HUES64 (cell line): Measurements from ENCODE around the gene CD6.
"Not testable (repeated sequence)": the region's sequence is repeated elsewhere in the genome, so short reads cannot be mapped to it uniquely, and the experiment has no call there.

Source experiments
- H3K27ac ChIP-seq: 2 replicates; pipeline ENCODE4 v1.7.0; 2013; ENCODE audit warnings: low read depth, low read length, inconsistent platforms
- H3K27me3 ChIP-seq: 2 replicates; pipeline ENCODE4 v1.6.1; 2013; ENCODE audit warnings: mild to moderate bottlenecking, low read length; ENCODE audit not compliant: insufficient read depth
- H3K36me3 ChIP-seq: 2 replicates; pipeline ENCODE4 v1.6.1; 2013; ENCODE audit warnings: mild to moderate bottlenecking, low read length; ENCODE audit not compliant: insufficient read depth
- H3K4me1 ChIP-seq: 2 replicates; pipeline ENCODE4 v1.6.1; 2013; ENCODE audit warnings: mild to moderate bottlenecking, low read length, moderate library complexity; ENCODE audit not compliant: insufficient read depth
- H3K4me3 ChIP-seq: 2 replicates; pipeline ENCODE4 v1.5.1; 2013; ENCODE audit warnings: mild to moderate bottlenecking, low read length, moderate library complexity
- H3K9ac ChIP-seq: 2 replicates; pipeline ENCODE4 v1.6.1; 2013; ENCODE audit warnings: mild to moderate bottlenecking, low read depth, low read length
- H3K9me3 ChIP-seq: 2 replicates; pipeline ENCODE4 v1.6.1; 2013; ENCODE audit warnings: low read depth, low read length; ENCODE audit not compliant: insufficient read depth
- WGBS: fragments of 150-250, 120-280 bp; methylation state at CpG from one replicate; pipeline ENCODE4 v1.1.7; 2013; ENCODE audit warnings: missing lambda C conversion rate; 5-methylcytosine and 5-hydroxymethylcytosine counted together

The CD6 gene

DNA sequence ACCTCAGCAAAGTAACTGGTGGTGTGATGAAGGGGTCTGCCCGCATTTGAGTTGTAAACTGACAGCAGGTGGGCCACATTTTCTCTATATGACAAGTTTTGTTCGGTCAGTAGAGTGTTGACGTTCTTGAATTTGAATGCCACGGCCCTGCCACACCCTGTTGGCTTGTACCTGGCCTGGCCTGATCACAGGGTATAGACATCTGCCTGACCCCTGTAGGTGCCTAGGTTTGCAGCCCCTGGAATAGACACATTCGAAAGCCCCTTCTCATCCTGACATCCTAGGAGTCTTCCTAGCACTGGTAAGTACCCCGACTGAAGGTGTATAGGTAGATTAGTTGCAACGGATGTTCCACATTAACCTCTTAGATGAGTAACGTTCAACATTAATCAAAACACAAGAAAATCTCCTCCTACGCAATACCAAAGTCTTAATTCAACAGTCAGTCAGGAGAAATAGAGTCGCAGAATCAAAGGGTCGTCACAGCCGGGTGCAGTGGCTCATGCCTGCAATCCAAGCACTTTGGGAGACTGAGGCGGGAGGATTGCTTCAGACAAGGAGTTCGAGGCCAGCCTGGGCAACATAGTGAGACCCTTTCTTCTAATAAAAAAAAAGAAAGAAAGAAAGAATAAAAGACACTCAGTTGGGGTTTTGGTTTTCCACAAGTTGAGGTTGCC lies 87.2 kb downstream of the CD6 start:
- H3K9ac ChIP-seq, result no peak overlapping the region
- H3K4me3 ChIP-seq, result no peak overlapping the region
- no peak overlapping the region for H3K27ac ChIP-seq
- H3K9me3 ChIP-seq, result no peaks in the 10 kb centered on the region
- no peaks in the 10 kb centered on the region for H3K36me3 ChIP-seq
- WGBS, result 94% methylated on average over 13 of the region's 14 CpGs
- no peaks in the 10 kb centered on the region for H3K4me1 ChIP-seq
- no peaks in the 10 kb centered on the region for H3K27me3 ChIP-seq

DNA sequence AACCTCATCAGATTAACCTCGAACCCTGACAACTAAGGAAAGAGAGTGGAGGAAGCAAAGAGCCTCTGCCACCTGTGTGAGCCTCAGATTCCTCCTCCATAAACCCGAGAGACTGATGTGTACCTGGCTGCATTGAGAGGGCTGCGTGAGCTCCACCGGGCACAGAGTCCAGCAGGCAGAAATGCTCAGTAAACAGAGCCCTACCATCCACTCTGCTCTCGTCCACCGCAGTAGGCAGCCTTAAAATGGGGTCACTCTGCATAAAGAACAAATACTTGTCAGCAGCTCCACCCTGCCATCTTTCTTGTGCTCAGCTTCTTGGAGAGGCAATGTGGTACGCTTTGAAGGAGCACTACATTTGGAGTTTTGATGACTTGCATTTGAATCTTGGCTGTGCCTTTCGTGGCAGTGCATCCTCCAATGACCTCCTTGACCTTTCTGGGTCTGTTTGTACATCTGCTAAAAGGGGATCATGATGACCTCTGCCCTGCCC lies 87.8 kb downstream of the CD6 start:
- WGBS, result 92% methylated on average over 8 of the region's 8 CpGs
- H3K4me1 ChIP-seq, result no peaks in the 10 kb centered on the region
- H3K27ac ChIP-seq, result no peak overlapping the region
- H3K9ac ChIP-seq, result no peak overlapping the region
- H3K36me3 ChIP-seq, result no peaks in the 10 kb centered on the region
- H3K27me3 ChIP-seq, result no peaks in the 10 kb centered on the region
- no peak overlapping the region for H3K4me3 ChIP-seq
- H3K9me3 ChIP-seq, result no peaks in the 10 kb centered on the region

DNA sequence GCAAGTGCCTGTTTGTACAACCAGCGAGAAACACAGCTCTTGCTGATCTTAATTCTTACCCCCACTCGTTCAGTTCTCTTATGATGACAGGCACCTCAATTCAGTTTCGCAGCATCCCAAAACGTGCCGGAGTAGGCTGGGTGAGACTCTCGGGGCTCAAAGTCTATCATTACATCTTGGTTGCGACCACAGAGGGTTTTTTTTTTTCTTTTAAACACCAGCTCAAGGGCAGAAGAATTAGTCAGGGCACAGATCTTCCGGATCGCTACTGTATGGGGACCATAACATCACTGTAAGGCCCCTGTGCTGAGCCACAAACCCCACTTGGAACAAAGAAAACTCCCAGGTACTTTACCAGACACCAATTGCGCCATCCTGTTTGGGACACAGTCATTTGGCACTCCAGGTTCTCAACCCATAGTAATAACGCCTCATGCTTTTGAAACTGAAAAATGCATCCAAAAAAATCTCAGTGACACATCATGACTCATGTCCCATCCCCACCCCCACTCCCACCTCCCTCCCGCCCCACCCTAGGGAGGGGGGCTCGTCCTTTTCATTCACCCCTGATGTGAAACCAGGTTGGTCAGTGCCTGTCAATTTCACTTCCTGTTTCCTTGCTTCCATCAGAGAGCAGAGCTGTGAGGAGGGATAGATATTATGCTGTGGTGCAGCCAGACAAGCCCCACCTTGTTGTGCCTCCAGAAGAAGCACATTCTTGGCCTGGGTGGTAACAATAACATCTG lies 89.8 kb downstream of the CD6 start:
- no peaks in the 10 kb centered on the region for H3K36me3 ChIP-seq
- no peak overlapping the region for H3K9ac ChIP-seq
- no peaks in the 10 kb centered on the region for H3K4me1 ChIP-seq
- 79% methylated on average over 12 of the region's 13 CpGs for WGBS
- no peaks in the 10 kb centered on the region for H3K9me3 ChIP-seq
- H3K27ac ChIP-seq, result no peak overlapping the region
- no peak overlapping the region for H3K4me3 ChIP-seq
- no peaks in the 10 kb centered on the region for H3K27me3 ChIP-seq

DNA sequence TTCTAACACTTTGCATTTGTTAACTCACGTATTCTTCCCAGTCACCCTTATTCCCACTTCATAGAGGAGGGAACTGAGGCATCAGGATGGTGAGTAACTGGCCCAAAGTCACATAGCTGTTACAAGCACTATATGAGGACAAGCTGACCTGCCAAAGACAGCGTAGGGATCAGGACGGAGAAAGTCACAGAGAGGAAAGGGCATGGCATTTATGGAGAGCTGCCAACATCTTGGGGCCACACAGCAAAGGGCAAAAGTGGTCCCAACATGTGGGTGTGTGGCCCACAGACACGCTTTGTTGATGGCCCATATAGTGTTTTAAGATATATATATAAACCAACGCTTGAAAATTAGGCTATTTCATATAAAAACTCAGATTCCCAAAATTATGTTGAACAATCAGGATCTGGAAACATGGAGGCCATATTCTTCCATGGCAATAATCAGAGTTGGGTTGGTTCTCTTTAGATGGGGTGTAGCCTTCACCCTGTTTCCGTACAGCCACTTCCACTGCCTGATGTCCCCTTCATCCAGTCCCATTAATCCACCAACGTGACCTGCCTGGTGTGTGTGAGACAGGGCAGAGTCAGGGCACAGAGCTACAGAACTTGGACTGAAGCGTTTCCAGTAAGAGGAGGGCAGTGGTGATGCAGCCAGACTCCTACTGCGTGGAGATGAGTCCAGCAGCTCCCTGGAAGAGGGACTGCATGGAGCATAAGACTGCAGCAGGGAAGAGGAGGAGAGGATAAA lies 90.9 kb downstream of the CD6 start:
- no peak overlapping the region for H3K4me3 ChIP-seq
- WGBS, result 89% methylated on average over 6 of the region's 9 CpGs

DNA sequence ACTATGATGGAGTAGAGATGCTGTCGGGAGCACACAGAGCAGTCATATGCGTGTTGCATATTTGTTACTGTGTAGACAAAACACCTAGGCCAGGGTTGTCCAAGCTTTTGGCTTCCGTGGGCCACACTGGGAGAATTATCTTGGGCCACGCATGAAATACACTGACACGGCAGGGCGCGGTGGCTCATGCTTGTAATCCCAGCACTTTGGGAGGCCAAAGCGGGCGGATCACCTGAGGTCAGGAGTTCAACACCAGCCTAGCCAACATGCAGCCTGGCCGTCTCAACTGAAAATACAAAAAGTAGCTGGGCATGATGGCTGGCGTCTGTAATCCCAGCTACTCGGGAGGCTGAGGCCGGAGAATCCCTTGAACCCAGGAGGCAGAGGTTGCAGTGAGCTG lies 93.8 kb downstream of the CD6 start:
- H3K27ac ChIP-seq, H3K4me1 ChIP-seq, H3K9ac ChIP-seq, H3K27me3 ChIP-seq, H3K9me3 ChIP-seq, H3K4me3 ChIP-seq, H3K36me3 ChIP-seq: not testable (repeated sequence)
- 93% methylated on average over 13 of the region's 13 CpGs for WGBS

More for the DNA sequence above, 90.9 kb downstream of the CD6 start:
- Histone ChIP-seq H3K9me3 (no peaks in the 10 kb centered on the region), H3K27ac (no peak overlapping the region), H3K9ac (no peak overlapping the region), H3K4me1 (no peaks in the 10 kb centered on the region), H3K27me3 (no peaks in the 10 kb centered on the region), H3K36me3 (no peaks in the 10 kb centered on the region)

DNA sequence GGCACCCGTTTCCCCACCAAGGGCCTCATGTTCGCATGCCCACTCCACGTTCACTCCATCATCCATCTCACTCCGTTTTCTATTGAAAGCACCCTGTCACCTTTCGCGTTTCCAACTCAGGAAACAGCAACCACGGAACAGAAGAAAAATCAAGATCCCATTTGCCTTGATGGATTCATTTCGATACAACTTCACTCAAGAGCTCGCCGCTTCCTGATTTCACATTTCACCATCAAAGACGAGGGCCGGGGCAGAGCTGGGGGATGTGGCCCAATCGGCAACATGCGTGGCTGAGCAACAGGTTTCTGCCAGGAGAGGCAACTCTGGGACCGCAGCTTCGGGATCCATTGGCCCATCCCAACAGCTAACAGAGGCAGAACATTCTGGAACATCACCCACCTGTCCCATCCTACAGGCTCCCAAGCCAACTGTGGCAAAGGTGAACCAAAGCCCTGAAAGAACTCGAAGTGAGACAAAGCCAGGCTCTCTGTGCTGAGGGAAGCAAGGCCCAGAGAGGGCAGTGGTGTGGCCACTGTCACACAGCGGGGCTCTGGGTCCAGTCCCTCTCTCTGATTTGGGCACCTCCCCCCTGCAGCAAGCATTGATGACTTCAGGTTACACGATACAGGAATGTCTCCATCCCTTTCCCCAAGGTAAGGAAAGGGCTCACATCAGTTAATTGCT lies 94.6 kb downstream of the CD6 start:
- H3K27ac ChIP-seq, result no peak overlapping the region
- WGBS, result 90% methylated on average over 19 of the region's 19 CpGs
- no peak overlapping the region for H3K9ac ChIP-seq

DNA sequence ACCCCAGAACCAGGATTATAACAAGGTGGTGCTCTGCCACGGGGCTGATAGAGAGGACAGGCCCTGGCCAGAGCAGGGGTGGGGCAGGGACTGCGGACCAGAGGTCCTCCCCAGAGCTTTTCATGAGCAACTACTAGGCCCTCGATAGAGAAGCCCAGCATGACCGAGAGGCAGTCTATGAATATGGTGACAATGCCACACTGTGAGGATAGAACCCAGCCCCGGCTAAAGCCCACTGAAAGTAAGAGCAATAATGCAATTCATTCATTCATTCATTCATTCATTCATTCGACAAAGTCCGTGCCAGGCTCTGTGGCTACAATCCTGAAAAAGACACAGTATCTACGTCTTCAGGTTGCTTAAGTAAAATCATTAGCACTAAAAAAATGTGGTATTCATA lies 95.2 kb downstream of the CD6 start:
- Histone ChIP-seq H3K9ac (no peak overlapping the region), H3K4me3 (no peak overlapping the region), H3K9me3 (no peaks in the 10 kb centered on the region), H3K27me3 (no peaks in the 10 kb centered on the region), H3K4me1 (no peaks in the 10 kb centered on the region), H3K36me3 (no peaks in the 10 kb centered on the region), H3K27ac (no peak overlapping the region)
- WGBS, result 90% methylated on average over 8 of the region's 8 CpGs

More for the DNA sequence above, 94.6 kb downstream of the CD6 start:
- no peaks in the 10 kb centered on the region for H3K27me3 ChIP-seq
- no peaks in the 10 kb centered on the region for H3K4me1 ChIP-seq
- no peaks in the 10 kb centered on the region for H3K9me3 ChIP-seq
- no peaks in the 10 kb centered on the region for H3K36me3 ChIP-seq
- no peak overlapping the region for H3K4me3 ChIP-seq

DNA sequence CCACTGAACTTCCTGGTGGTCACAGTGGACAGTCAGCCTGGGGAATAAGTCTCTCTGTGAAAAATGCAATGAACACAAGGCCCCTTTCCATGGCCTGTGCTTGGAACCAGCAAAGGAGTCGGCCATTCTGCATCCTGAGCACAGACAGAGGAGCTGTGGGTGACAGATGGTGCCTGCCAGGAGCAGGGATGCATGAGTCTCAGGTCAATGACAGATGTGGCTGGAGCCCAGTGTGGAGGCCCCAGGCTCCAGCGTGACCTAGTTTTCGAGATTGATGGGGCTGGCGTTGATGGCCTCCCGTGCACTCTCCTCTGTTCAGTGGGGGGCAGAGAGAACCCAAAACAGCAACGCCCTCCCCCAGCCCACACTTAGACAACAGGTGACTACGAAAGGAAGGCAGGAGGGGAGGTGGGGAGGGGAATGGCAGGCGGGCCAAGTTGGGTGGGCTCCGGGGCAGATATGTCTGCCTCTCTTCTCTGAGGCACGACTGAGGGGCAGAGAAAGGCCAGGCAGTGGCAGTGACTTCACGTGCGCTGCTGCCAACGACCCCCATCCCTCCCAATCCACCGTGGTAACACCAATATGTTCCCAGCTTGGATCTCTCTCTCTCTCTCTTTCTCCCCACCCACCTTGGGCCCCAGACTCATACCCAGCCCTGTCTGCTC lies 96.4 kb downstream of the CD6 start:
- H3K9ac ChIP-seq, result no peak overlapping the region
- no peaks in the 10 kb centered on the region for H3K4me1 ChIP-seq
- H3K36me3 ChIP-seq, result no peaks in the 10 kb centered on the region
- no peaks in the 10 kb centered on the region for H3K27me3 ChIP-seq
- H3K9me3 ChIP-seq, result no peaks in the 10 kb centered on the region
- WGBS, result 87% methylated on average over 13 of the region's 14 CpGs
- no peak overlapping the region for H3K27ac ChIP-seq
- no peak overlapping the region for H3K4me3 ChIP-seq

DNA sequence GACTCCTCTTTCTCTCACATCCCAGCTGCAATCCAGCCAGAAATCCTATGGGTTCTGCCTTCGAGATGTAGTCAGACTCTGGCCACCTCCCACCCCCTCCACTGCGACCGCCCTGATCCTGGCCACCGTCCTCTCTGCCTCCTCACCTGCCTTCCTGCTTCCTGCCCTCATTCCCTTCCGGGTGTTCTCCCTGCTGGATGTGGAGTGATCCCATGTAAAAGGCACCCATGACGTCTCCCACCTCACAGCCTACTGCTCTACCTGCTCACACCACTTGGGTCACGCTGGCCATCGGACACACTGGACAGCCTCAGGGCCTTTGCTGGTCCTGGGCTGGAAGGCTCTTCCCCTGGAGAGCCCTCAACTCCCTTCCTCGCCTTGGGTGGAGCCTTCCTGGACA lies 97.1 kb downstream of the CD6 start:
- 88% methylated on average over 9 of the region's 9 CpGs for WGBS
- Histone ChIP-seq H3K4me3 (no peak overlapping the region), H3K4me1 (no peaks in the 10 kb centered on the region), H3K9ac (no peak overlapping the region), H3K36me3 (no peaks in the 10 kb centered on the region), H3K27me3 (no peaks in the 10 kb centered on the region), H3K27ac (no peak overlapping the region), H3K9me3 (no peaks in the 10 kb centered on the region)

DNA sequence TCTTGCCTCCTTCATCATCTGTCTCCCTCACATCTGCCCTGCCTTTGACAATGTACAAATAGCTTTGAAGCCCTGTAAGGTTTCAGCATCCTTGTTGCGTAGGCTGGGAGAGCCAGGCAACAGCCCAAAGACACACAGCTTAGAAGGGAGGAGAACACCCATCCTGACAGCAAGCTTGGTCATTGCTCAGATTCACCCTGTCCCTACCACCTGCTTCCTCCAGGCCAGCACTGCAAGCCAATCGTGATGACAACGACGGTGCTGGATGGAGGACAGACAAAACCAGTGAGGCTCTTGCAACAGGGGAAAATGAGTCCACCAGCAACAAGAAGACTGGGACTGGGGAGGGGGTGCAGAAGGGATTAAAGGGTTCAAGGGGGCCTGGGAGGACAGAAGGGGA lies 97.9 kb downstream of the CD6 start:
- H3K36me3 ChIP-seq, result no peaks in the 10 kb centered on the region
- no peaks in the 10 kb centered on the region for H3K27me3 ChIP-seq
- H3K4me1 ChIP-seq, result no peaks in the 10 kb centered on the region
- H3K9me3 ChIP-seq, result no peaks in the 10 kb centered on the region
- H3K4me3 ChIP-seq, result no peak overlapping the region
- H3K9ac ChIP-seq, result no peak overlapping the region
- H3K27ac ChIP-seq, result no peak overlapping the region
- WGBS, result 89% methylated on average over 4 of the region's 4 CpGs
